ENCODE data around the gene SNX25. TPM values are rescaled to one million over a fixed set of nuclear protein-coding genes. Genes with fewer than 3 reads are reported as not detected.
"Not testable (repeated sequence)": the region's sequence is repeated elsewhere in the genome, so short reads cannot be mapped to it uniquely, and the experiment has no call there.

SNX25 gene
- total and polyA plus RNA-seq, 2 donors (not counting 1 experiment from before 2014, with no cell fraction given): 12.0 to 77.6 TPM

DNA sequence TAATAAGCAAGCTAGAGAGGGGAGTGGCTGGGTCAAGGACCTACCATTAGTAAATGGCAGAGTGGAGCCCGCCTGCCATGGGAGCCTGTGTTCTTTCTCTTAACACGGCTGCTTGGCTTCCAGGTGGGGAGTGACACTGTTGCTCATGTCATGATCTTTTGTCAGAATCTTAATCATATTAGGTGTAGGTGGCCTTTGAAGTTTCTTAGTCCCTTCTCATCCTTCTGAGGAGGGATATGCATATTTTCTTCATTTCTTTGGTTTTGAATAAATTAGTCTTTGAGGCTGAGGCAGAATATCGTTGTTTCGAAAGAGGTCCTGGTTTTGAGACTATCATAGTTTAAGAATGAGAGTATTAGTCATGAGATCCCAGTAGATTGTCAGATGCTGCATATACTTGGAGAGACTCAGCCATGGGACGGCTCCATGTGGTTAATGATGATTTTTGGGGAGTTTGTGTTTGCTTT, 28.9 kb downstream of the SNX25 start:
- Histone ChIP-seq H3K9me3 (ENCODE audit: control extremely low read depth in 1 of 3, control insufficient read depth in 2 of 3, insufficient read depth in 1 of 3, low read length in 2 of 3) (peaks cover 0 to 2% (median 0%) of the 10 kb centered on the region in 3 donors), H3K36me3 (replicated peaks in 1 of 2; ENCODE audit: control extremely low read depth in 1 of 2, control insufficient read depth in 1 of 2, extremely low read depth in 1 of 2, insufficient read depth in 2 of 2, low read length in 1 of 2) (no peaks in the 10 kb centered on the region), H3K27me3 (replicated peaks in 1 of 4; ENCODE audit: control extremely low read depth in 1 of 4, control insufficient read depth in 3 of 4, insufficient read depth in 4 of 4, low read length in 3 of 4) (no peaks in the 10 kb centered on the region), H3K4me3 (ENCODE audit: control extremely low read depth in 1 of 5, extremely low read depth in 1 of 5, insufficient read depth in 1 of 5, low read depth in 2 of 5, low read length in 4 of 5) (no peak overlapping the region), H3K27ac (ENCODE audit: low read length in 2 of 2) (no peak overlapping the region), H3K79me2 (ENCODE audit: control insufficient read depth, insufficient read depth, low read length) (peaks cover 81% of the 10 kb centered on the region), H2AFZ (ENCODE audit: insufficient read depth, low read depth, low read length, poor library complexity, severe bottlenecking) (no peak overlapping the region), H3K4me2 (replicated peaks; ENCODE audit: low read depth, low read length, poor library complexity, severe bottlenecking) (no peak overlapping the region), H3K4me1 (ENCODE audit: control insufficient read depth in 2 of 2, insufficient read depth in 2 of 2, low read length in 2 of 2) (peaks cover 0 to 5% of the 10 kb centered on the region in 2 donors), H4K20me1 (ENCODE audit: control insufficient read depth, insufficient read depth, low read length, poor library complexity, severe bottlenecking) (peaks cover 51% of the 10 kb centered on the region), H3K9ac (ENCODE audit: low read length) (no peak overlapping the region)
- peaks cover 28% of the 10 kb centered on the region for H3K4me1 Mint-ChIP-seq
- H3K27ac Mint-ChIP-seq: no peak overlapping the region
- no peak overlapping the region for H3K4me3 Mint-ChIP-seq
- intact Hi-C loops (cut with micrococcal nuclease): no loop called here
- POLR2A ChIA-PET: no interaction called here
- 76% methylated on average over 3 of the region's 5 CpGs for WGBS (ENCODE audit: insufficient coverage)
- no peaks in the 10 kb centered on the region for H3K27me3 Mint-ChIP-seq
- CTCF ChIA-PET: no interaction called here
- TF ChIP-seq, protein P1, sequence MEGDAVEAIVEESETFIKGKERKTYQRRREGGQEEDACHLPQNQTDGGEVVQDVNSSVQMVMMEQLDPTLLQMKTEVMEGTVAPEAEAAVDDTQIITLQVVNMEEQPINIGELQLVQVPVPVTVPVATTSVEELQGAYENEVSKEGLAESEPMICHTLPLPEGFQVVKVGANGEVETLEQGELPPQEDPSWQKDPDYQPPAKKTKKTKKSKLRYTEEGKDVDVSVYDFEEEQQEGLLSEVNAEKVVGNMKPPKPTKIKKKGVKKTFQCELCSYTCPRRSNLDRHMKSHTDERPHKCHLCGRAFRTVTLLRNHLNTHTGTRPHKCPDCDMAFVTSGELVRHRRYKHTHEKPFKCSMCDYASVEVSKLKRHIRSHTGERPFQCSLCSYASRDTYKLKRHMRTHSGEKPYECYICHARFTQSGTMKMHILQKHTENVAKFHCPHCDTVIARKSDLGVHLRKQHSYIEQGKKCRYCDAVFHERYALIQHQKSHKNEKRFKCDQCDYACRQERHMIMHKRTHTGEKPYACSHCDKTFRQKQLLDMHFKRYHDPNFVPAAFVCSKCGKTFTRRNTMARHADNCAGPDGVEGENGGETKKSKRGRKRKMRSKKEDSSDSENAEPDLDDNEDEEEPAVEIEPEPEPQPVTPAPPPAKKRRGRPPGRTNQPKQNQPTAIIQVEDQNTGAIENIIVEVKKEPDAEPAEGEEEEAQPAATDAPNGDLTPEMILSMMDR (IDR thresholded peaks at IDR 0.05): no peak
- no peak for TF ChIP-seq EZH2 (IDR thresholded peaks at IDR 0.05; ENCODE audit: borderline replicate concordance, insufficient read depth, low read depth, low read length, poor library complexity, severe bottlenecking)
- ATAC-seq (ENCODE audit: low read depth): no peak
- no peak for DNase-seq
- H3K9me3 Mint-ChIP-seq (ENCODE audit: insufficient read depth): no peaks in the 10 kb centered on the region

- H3K36me3 ChIP-seq (replicated peaks in 1 of 2; ENCODE audit: control extremely low read depth in 1 of 2, control insufficient read depth in 1 of 2, extremely low read depth in 1 of 2, insufficient read depth in 2 of 2, low read length in 1 of 2): no peaks in the 10 kb centered on the region
- H3K27ac ChIP-seq (ENCODE audit: low read length in 2 of 2): no peak overlapping the region
- H3K9ac ChIP-seq (ENCODE audit: low read length): no peak overlapping the region
- Mint-ChIP-seq H3K9me3 (ENCODE audit: insufficient read depth) (no peaks in the 10 kb centered on the region), H3K4me3 (no peak overlapping the region), H3K27me3 (no peaks in the 10 kb centered on the region), H3K27ac (no peak overlapping the region), H3K4me1 (peaks cover 30% of the 10 kb centered on the region)
- ATAC-seq (ENCODE audit: low read depth): no peak
- H3K79me2 ChIP-seq (ENCODE audit: control insufficient read depth, insufficient read depth, low read length): peaks cover 80% of the 10 kb centered on the region
- H3K27me3 ChIP-seq (replicated peaks in 1 of 4; ENCODE audit: control extremely low read depth in 1 of 4, control insufficient read depth in 3 of 4, insufficient read depth in 4 of 4, low read length in 3 of 4): no peaks in the 10 kb centered on the region
- H3K4me1 ChIP-seq (ENCODE audit: control insufficient read depth in 2 of 2, insufficient read depth in 2 of 2, low read length in 2 of 2): peaks cover 0 to 5% of the 10 kb centered on the region in 2 donors
- no peak overlapping the region for H3K4me2 ChIP-seq (replicated peaks; ENCODE audit: low read depth, low read length, poor library complexity, severe bottlenecking)
- peaks cover 51% of the 10 kb centered on the region for H4K20me1 ChIP-seq (ENCODE audit: control insufficient read depth, insufficient read depth, low read length, poor library complexity, severe bottlenecking)
- no peak overlapping the region for H2AFZ ChIP-seq (ENCODE audit: insufficient read depth, low read depth, low read length, poor library complexity, severe bottlenecking)
- H3K9me3 ChIP-seq (ENCODE audit: control extremely low read depth in 1 of 3, control insufficient read depth in 2 of 3, insufficient read depth in 1 of 3, low read length in 2 of 3): peaks cover 0 to 2% (median 0%) of the 10 kb centered on the region in 3 donors
- DNase-seq: no peak
- ChIA-PET POLR2A (no interaction called here), CTCF (no interaction called here)
- 100% methylated on average over 1 of the region's 4 CpGs for WGBS (ENCODE audit: insufficient coverage)
- intact Hi-C loops (cut with micrococcal nuclease): no loop called here
- TF ChIP-seq, protein P1 (IDR thresholded peaks at IDR 0.05): no peak
- TF ChIP-seq EZH2 (IDR thresholded peaks at IDR 0.05; ENCODE audit: borderline replicate concordance, insufficient read depth, low read depth, low read length, poor library complexity, severe bottlenecking): no peak
- no peak overlapping the region for H3K4me3 ChIP-seq (ENCODE audit: control extremely low read depth in 1 of 5, extremely low read depth in 1 of 5, insufficient read depth in 1 of 5, low read depth in 2 of 5, low read length in 4 of 5)
Measured at GRCh38 chr4:185238750-185239149, 29.4 kb downstream of the SNX25 start.

GRCh38 chr4:185240486-185240885, 31.1 kb downstream of the SNX25 start:
- H3K9me3 ChIP-seq (ENCODE audit: control extremely low read depth in 1 of 3, control insufficient read depth in 2 of 3, insufficient read depth in 1 of 3, low read length in 2 of 3); H3K4me3 ChIP-seq (ENCODE audit: control extremely low read depth in 1 of 5, extremely low read depth in 1 of 5, insufficient read depth in 1 of 5, low read depth in 2 of 5, low read length in 4 of 5); intact Hi-C loops (cut with micrococcal nuclease); H3K4me2 ChIP-seq (replicated peaks; ENCODE audit: low read depth, low read length, poor library complexity, severe bottlenecking); POLR2A ChIA-PET; H3K4me3 Mint-ChIP-seq; H3K9me3 Mint-ChIP-seq (ENCODE audit: insufficient read depth); CTCF ChIA-PET; ATAC-seq (ENCODE audit: low read depth); H3K27me3 ChIP-seq (replicated peaks in 1 of 4; ENCODE audit: control extremely low read depth in 1 of 4, control insufficient read depth in 3 of 4, insufficient read depth in 4 of 4, low read length in 3 of 4); H2AFZ ChIP-seq (ENCODE audit: insufficient read depth, low read depth, low read length, poor library complexity, severe bottlenecking); H3K27me3 Mint-ChIP-seq; H3K36me3 ChIP-seq (replicated peaks in 1 of 2; ENCODE audit: control extremely low read depth in 1 of 2, control insufficient read depth in 1 of 2, extremely low read depth in 1 of 2, insufficient read depth in 2 of 2, low read length in 1 of 2); H3K27ac ChIP-seq (ENCODE audit: low read length in 2 of 2); H3K9ac ChIP-seq (ENCODE audit: low read length); H3K4me1 ChIP-seq (ENCODE audit: control insufficient read depth in 2 of 2, insufficient read depth in 2 of 2, low read length in 2 of 2); DNase-seq; H3K27ac Mint-ChIP-seq: not testable (repeated sequence)
- H4K20me1 ChIP-seq (ENCODE audit: control insufficient read depth, insufficient read depth, low read length, poor library complexity, severe bottlenecking): peaks cover 53% of the 10 kb centered on the region
- WGBS (ENCODE audit: insufficient coverage): no CpG with 5 or more reads among the region's 32 CpGs
- peaks cover 82% of the 10 kb centered on the region for H3K79me2 ChIP-seq (ENCODE audit: control insufficient read depth, insufficient read depth, low read length)
- peaks cover 29% of the 10 kb centered on the region for H3K4me1 Mint-ChIP-seq

All from B cell (primary cell).